Ureter (tissue), 1 donor: Measurements from ENCODE around the gene PDXK. TPM values are rescaled to one million over a fixed set of nuclear protein-coding genes. Genes with fewer than 3 reads are reported as not detected.
"Not testable (repeated sequence)": the region's sequence is repeated elsewhere in the genome, so short reads cannot be mapped to it uniquely, and the experiment has no call there.

Source experiments
- DNase-seq: peaks from one replicate; pipeline ENCODE4 v3.0.0-alpha.2; 2020; ENCODE audit warnings: low spot score
- total RNA-seq: library from RNA; stranded (reverse); gene quantifications from one replicate; pipeline ENCODE4 v1.2.4, GENCODE V29; 2023
- donor health status: DM: yes; HTN: yes; CAD: no.

The PDXK gene
- total RNA-seq, 1 donor from 2014 or later, result 137 TPM

GRCh38 chr21:43697758-43698643 lies 20.9 kb upstream of the PDXK start:
- no peak for DNase-seq

GRCh38 chr21:43699492-43699777 lies 19.5 kb upstream of the PDXK start:
- DNase-seq, result not testable (repeated sequence)

DNA sequence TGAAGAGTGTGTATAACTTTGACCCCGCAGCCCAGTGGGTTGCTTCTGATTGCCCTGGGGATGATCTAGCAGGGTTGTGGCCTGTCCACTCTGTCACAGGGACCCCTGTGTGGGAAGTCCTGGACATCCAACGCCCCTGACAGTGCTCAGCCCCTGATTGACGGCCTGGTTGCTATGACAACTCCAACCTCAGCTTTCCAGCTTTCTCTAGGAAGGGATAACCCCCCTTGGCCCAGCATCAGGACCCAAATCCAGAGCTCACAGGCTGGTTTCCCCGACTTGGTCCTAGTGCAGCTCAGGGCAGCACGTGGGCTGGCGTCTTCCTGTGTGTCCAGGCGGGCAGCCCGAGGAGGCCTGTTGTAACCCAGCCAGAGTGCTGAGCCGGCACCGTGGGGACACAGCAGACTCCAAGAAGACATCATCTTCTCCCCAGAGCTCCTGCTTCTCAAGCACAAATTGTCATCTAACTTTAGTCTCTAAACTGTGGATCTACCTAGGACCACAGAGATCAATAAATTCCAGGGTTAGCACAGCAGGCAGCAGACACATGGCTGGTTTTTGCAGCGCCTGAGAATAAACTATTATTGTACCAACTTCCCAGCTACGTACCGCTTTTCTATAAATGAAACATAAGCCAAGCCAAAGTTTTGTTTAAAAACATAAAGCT lies 18.9 kb upstream of the PDXK start:
- no peak for DNase-seq

- DNase-seq, result no peak
Observed at GRCh38 chr21:43701936-43702784, 16.8 kb upstream of the PDXK start.

DNA sequence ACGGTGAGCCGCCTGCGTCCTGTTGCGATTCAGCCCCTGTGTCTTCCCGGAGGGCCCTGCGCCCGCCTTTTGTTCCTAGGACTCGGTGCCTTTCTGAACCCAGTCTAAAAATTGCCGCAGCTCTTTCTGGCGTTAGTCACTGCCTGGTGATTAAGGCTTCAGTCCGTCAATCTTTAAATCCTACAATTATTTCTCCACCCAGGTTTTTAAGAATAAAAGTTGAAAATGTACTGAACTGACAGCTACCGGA lies 16.2 kb upstream of the PDXK start:
- DNase-seq, result no peak

DNA sequence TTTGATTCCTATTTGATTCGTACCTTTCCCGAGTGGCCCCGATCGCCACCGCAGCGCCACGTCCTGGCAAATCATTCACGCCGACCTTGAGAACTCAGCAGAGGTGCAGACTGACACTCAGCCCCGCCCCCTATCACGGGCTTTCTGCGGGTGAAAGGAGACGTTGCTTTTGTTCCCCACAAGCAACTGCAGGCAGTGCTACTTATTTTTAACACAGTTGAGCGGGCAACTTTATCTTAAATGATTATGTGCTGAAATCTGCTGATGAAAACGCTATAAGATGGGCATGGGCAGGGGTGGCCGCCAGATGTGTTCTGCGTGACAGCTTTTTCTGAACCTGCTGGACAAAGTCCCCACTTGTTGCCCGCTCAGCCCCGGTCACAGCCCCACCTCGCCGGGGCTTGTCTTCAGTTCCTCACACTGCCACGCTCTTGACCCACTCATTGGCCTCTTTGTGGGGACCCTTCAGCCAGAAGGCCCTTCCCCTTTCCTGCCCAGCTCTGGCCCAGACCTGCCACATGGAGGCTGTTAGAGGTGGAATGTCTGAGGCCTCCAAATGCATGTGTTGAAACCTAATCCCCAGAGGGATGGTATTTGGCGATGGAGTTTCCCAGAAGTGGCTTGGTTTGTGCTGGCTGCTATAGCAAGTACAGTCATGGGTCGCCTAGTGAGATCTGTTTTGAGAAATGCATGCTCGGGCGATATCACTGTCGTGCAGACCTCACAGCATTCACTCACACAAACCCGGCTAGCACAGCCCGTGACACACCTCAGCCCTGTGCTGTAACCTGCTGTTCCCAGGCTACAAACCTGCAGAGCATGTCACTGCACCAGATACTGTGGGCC lies 15.7 kb upstream of the PDXK start:
- DNase-seq, result peak; percentile 67

GRCh38 chr21:43707462-43707861 lies 11.5 kb upstream of the PDXK start:
- DNase-seq, result no peak

DNA sequence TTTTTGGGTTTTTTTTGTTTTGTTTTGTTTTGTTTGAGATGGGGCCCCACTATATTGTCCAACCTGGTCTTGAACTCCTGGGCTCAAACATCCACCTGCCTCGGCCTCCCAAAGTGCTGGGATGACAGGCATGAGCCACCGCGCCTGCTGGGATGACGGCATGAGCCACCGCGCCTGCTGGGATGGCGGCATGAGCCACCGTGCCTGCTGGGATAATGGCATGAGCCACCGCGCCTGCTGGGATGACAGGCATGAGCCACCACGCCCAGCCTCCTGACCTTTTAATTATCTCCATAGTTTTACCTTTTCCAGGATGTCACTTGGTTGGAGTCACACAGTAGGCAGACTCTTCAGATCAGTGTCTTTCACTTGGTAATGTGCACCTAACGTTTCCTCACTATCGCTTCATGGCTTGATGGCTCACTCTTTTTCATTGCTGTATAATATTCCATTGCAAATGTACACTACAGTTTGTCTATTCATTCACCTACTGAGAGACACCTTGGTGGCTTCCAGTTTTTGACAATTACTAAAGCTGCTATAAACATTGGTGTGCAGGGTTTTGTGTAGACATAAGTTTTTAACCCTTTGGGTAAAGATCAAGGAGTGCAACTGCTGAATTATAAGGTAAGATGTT lies 10.1 kb upstream of the PDXK start:
- DNase-seq, result no peak

GRCh38 chr21:43712268-43712942 lies 6.5 kb upstream of the PDXK start:
- peak; percentile 77 for DNase-seq

DNA sequence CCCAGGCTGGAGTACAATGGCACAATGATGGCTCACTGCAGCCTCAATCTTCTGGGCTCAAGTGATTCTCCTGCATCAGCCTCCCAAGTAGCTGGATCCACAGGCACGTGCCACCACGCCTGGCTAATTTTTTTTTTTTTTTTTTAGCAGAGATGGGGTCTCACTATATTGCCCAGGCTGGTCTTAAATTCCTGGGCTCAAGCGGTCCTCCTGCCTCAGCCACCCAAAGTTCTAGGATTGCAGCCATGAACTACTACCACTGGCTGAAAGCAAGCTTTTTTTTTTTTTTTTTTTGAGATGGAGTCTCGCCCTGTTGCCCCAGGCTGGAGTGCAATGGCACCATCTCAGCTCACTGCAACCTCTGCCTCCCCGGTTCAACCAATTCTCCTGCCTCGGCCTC lies 5.8 kb upstream of the PDXK start:
- DNase-seq, result not testable (repeated sequence)

GRCh38 chr21:43716376-43717165 lies 2.4 kb upstream of the PDXK start:
- no peak for DNase-seq

DNA sequence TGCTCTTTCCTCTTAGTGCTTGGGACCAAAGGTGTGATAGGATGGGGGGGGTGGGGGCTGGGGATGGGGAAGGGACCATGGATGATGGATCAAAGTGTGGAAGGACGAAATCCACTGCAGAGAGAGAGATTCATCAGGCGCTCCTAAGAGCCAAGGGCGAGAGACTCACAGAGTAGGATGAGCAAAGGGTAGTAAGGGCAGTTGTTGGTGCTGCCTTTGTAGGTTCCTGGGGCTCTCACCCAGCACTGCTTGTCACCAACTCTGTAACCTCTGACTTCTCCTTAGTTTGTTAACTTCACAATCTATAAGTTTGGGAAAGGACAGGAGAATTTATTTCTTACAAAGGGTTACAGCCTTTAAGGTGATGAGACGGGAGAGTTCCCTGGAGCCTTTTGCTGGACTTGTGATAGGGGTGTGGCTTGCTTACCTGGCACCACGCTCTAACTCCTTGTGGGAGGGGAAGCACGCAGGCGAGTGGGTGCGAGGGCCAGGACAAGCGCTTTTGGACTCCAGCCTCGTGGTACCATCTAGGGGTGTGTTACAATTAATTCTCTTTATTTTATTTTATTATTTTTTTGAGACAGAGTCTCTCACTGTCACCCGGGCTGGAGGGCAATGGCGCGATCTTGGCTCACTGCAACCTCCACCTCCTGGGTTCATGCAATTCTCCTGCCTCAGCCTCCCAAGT lies 1.6 kb upstream of the PDXK start:
- no peak for DNase-seq

- DNase-seq, result no peak
Observed at GRCh38 chr21:43717967-43718871, 710 bp upstream of the PDXK start.

GRCh38 chr21:43719748-43720538 lies 1.0 kb downstream of the PDXK start:
- DNase-seq, result no peak

- no peak for DNase-seq
Observed at GRCh38 chr21:43720539-43721166, 1.7 kb downstream of the PDXK start.

DNA sequence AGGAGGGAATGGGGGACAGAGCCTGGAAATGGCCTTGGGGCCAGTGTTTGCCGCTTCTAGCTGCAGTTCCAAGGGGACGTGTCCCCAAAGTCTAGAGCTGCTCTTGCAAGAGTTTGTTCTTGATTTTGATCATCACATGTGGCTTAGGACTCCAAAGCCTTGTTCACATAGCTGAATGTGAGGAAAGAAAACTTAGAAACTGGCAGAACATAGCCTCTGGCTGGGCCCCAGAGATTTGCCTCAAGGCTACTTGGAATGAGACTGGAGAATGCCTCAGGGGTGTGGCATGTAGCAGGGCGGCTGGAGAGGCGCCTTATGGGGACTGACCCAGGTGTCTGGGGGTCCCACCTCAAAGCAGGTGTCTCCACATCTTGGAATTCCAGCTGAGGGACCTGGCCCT lies 2.3 kb downstream of the PDXK start:
- no peak for DNase-seq

DNA sequence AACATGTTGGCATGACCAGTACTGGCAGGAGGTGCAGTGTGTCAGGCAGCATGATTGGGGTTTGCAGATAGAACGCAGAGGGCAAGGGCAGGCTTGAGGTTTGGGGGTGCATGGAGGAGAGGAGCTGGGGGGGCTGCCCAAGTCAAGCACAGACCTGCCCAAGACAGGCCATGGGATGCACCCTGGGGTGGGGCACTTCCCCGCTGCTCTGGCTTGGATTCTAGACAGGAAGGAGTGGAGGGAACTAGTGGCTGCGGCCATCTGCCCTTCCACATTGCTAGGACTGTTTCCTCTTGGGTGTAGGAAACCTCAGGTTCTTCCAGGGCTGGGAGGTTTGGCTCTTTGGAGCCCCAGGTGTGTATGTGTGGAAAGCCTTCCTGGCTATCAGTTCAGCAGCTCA lies 3.0 kb downstream of the PDXK start:
- no peak for DNase-seq
